GM10847 (cell line): ENCODE data around the gene SHC2.

Experiments
- POLR2A ChIP-seq: IDR thresholded peaks from 2 replicates; pipeline ENCODE4 v1.6.1; 2011; ENCODE audit not compliant: insufficient read length; ENCODE audit errors: extremely low read depth

The SHC2 gene

GRCh38 chr19:482186-483041 is 21.6 kb upstream of the SHC2 start:
- no peak for TF ChIP-seq POLR2A

GRCh38 chr19:480016-480855 is 19.4 kb upstream of the SHC2 start:
- TF ChIP-seq POLR2A, result no peak

GRCh38 chr19:478976-479375 is 18.1 kb upstream of the SHC2 start:
- TF ChIP-seq POLR2A, result no peak

- TF ChIP-seq POLR2A, result no peak
Measured at GRCh38 chr19:478236-478903, 17.5 kb upstream of the SHC2 start.

GRCh38 chr19:475360-475759 is 14.5 kb upstream of the SHC2 start:
- TF ChIP-seq POLR2A, result no peak

- TF ChIP-seq POLR2A, result no peak
Measured at GRCh38 chr19:474126-475078, 13.6 kb upstream of the SHC2 start.

- TF ChIP-seq POLR2A, result no peak
Measured at GRCh38 chr19:472005-472858, 11.4 kb upstream of the SHC2 start.

- no peak for TF ChIP-seq POLR2A
Measured at GRCh38 chr19:470701-471100, 9.9 kb upstream of the SHC2 start.

- TF ChIP-seq POLR2A, result no peak
Measured at GRCh38 chr19:469833-470232, 9.0 kb upstream of the SHC2 start.

- no peak for TF ChIP-seq POLR2A
Measured at GRCh38 chr19:468587-469256, 7.9 kb upstream of the SHC2 start.

- no peak for TF ChIP-seq POLR2A
Measured at GRCh38 chr19:467554-467953, 6.7 kb upstream of the SHC2 start.

GRCh38 chr19:465056-465816 is 4.4 kb upstream of the SHC2 start:
- no peak for TF ChIP-seq POLR2A

GRCh38 chr19:464208-464545 is 3.3 kb upstream of the SHC2 start:
- no peak for TF ChIP-seq POLR2A
